GM18517 (cell line): ENCODE data around the gene PTCD3.

ENCODE experiments used
- ATAC-seq: cut with Tn5 transposase; IDR thresholded peaks from one replicate; pipeline ENCODE4 v1.9.1; 2021; ENCODE audit warnings: mild to moderate bottlenecking, moderate library complexity; ENCODE audit not compliant: unreplicated experiment

Gene PTCD3

DNA sequence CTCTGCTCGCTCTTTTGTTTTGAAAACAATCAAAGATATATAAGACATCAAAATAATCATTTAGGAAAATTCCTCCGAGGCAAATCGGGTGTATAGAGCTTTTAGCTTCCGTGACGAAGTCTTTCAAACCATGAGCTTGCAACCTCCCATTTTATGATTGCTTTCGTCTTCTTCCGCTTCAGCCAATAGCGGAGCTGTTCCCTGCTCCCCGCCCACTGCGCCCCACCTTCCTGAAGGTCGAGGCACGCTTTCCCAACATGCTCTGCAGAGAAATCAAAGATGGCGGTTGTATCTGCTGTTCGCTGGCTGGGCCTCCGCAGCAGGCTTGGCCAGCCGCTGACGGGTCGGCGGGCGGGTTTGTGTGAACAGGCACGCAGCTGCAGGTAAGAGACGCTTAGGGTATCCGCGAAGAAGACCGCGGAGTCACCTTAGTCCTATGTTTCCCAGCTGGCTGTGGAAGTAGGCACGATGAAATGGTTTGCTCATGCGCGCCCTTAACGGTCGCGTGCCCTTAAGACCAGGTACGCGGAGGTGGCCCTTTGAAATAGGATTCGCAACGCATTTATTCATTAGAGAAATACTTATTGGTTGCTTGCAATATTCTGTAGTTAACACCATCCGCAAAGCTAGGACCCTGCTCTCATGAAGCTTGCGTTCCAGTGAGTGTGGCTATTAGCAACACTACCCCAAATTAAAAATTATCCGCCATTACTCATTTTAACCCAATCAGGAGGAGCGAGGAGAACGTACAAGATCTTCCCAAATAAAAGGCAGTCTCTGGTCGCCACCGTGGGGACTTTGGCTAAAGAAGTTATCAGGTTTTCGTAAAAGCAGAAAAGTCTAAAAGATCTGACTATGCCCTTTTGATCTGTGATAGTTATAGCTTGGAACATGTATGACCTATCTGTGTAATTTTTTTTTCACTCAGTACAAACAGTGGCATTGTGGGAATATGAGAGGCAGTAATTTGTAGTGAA, at the start of gene PTCD3:
PTCD3 (plus strand) TSS at position 267 of the 977 bp plus-strand sequence; CDS start at position 280, 13 bp downstream.
- ATAC-seq: peak; percentile 85

DNA sequence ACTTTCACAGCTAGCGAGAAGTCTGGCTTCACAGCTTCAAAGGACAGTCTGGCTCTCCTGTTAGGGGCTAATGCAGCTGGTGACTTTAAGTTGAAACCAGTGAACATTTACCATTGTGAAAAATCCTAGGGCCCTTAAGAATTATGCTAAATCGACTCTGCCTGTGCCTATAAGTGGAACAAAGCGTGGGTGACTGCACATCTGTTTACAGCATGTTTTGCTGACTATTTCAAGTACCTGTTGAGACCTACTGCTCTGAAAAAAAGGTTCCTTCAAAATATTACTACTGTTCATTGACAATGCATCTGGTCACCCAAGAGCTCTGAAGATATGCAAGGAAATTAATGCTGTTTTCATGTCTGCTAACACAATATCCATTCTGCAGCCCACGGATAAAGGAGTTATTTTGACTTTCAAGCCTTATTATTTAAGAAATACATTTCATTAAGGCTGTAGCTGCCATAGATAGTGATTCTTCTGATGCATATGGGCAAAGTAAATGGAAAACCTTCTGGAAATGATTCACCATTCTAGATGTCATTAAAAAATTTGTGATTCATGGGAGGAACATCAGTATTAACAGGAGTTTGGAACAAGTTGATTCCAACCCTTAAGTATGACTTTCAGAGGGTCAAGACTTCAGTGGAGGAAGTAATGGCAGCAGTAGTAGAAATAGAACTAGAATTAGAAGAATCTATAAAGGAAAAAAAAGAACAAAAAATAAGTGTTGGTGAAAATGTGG, 49.3 kb upstream of the PTCD3 start:
- no peak for ATAC-seq

- ATAC-seq: no peak
Observed at GRCh38 chr2:86062043-86062442, 44.0 kb upstream of the PTCD3 start.

- no peak for ATAC-seq
Observed at GRCh38 chr2:86064006-86064405, 42.0 kb upstream of the PTCD3 start.

GRCh38 chr2:86065512-86065911, 40.5 kb upstream of the PTCD3 start:
- no peak for ATAC-seq

- ATAC-seq: no peak
Observed at GRCh38 chr2:86066007-86066578, 39.9 kb upstream of the PTCD3 start.

DNA sequence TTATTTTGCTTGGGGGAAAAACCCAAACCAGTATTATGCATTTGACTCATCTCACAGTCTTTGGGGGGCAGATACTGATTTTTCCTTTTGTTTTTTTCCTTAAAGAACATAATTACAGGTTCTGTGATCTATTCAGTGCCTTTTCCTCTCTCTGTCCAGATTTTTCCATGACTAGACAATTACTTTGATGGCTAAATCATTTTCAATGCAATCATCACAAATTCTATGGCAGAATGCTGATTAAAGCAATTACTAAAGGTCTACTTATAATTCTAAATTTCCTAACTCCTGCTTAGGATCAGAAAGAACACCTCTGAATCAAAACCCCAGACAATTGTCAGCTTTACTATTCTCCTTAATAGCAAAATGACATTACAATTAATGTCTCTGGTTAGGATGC, 39.1 kb upstream of the PTCD3 start:
- ATAC-seq: no peak

DNA sequence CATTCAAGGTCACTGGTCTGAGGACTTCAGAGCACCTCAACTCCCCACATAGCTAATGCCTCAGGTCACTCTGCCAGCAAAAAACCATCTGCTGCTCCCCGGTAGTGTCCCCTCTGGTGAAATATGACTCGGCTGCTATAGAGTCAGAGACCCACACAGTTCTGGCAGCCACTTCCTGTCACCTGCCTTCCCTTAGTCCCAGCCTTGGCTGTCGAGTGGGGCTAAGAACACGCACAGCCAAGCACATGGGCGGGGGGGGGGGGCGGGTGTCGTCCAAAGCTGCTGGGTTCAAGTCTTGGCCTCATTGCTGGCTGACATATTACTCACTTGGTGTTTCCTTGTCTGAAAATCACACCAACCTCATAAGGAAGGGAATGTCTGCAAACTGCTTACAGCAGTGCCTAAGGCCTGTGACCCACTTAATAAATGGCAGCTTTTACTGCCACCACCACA, 37.9 kb upstream of the PTCD3 start:
- no peak for ATAC-seq

DNA sequence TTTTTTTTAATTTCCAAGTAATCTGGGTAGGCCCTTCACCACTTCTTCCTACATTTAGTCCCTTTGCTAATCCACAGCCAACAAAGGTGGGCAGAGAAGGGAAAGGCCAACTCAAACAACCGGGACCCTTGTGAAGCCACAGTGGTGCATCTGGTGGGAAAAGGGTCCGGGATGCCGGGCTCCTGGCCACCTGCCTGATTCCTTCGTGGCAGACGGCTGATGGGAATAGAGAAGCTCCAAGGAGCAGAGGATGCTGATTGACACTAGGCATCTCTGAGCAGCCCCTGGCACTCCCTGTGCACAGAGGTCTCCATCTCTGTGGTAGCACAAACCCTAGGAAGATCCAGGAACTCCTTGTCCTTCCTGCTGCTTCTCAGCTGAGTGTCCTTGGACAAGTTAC, 37.4 kb upstream of the PTCD3 start:
- ATAC-seq: no peak

DNA sequence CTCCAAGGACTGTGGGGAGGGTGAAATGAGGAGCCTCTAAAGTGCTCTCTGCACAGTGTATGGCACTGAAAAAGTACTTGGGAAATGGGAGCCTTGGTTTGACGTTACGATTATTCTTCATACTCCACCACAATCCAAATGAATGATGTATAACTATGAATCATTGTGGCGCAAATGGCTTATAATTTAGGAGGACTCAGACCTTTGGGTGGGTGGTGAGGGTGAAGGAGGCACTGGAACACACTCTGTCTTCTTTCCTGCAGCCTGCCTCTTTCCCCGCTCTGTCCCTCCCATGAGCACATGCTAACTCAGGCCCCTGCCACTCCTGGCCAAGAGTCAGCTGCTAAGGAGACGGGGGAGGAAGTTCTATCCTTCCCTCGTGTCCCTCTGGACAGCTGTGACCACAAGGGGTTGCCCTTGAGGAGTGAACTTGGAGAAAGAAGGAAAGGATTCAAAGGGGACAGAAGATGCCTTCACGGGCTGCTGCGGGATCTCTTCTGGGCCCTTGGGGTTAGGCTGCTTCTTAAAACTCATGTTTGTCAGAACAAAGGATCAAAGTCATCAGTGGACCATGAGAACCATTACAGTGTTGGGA, 36.8 kb upstream of the PTCD3 start:
- no peak for ATAC-seq

DNA sequence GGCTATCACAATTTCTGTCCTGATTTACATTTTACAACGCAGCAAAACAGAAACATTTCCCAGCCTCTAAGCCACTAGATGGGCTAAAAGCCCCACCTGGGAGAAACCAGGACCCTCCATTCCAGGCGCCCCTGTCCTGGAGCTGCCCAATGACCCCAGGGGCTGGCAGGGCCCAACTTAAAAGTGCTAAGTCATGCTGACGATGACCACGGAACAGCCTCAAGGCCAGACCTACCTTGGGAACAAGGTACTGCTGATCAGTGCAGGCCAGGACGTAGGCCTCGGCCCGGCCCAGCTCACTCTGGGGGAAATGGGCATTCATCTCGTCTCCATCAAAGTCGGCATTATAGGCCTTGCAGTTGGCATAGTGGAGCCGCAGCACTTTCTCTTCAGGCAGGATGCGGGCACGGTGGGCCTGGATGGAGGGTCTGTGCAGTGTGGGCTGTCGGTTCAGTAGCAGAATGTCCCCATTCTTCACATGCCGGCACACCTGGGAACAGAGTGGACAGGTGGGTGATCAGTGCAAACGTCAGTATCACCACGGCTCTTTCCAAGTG, 36.2 kb upstream of the PTCD3 start:
- ATAC-seq: no peak

- ATAC-seq: no peak
Observed at GRCh38 chr2:86070868-86071267, 35.2 kb upstream of the PTCD3 start.

DNA sequence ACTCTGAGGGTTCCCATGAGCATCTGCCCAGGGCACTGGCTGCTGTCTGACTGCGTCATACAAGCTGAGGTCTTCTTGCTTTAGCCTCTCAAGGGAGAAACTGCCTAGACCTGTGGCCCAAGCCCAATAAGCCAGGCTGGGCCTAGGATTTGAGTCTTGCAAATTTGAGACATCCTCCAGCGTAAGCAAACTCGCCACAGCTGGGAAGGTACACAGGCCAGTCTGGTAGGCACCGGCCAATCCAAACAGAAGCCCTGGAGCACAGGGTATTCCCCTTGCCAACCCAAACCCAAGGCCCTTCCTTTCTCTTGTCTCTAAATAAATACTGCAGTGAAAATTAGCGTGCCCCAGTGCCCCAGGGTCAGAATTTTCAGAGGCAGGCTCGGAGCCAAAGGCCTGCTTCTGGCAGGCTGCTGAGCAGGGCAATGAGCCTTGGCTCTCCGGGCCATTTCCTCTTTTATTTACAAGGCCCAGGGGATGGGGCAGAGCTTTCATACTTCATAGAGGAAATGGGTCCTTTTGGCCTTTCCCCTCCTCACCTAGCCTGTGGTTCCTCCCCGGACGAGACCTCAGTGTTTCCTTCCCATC, 33.7 kb upstream of the PTCD3 start:
- peak; percentile 59 for ATAC-seq

- no peak for ATAC-seq
Observed at GRCh38 chr2:86073225-86073624, 32.8 kb upstream of the PTCD3 start.

DNA sequence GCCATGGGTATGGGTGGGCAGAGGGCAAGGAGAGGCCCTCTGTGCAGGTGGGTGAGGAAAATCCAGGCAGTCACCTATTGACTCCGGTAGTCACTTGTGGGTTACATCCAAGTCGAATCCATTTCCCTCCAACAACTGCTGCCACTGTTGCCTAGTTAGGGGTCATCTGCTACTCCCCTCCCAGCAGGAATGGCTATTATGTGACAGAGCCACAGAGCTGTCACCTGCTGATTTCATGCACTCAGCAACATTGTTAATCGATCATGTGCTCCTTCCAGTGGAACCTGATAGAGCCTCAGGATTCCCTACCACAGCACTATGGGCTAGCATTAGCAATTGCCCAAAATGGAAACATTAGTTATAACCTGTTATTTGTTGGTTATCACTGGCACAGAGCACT, 31.8 kb upstream of the PTCD3 start:
- no peak for ATAC-seq

DNA sequence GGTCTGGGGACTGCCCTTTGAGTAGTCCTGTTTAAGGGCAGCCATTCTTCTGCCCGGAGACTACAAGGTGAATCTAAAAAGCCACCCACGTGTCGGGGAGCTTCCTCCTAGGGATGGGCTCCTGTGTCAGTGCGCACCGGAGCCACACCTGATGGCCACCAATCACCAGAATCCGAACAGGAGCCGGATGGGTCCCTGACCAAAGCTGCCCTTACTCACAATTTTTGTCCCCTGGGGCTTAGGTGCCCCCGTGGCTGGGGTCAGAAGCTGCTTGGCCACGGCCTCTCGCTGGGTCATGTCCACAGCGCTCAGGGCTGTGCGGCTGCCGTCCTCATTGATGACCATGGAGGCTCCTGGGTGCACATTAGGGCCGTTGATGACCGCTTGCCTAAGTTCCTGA, 31.2 kb upstream of the PTCD3 start:
- no peak for ATAC-seq

DNA sequence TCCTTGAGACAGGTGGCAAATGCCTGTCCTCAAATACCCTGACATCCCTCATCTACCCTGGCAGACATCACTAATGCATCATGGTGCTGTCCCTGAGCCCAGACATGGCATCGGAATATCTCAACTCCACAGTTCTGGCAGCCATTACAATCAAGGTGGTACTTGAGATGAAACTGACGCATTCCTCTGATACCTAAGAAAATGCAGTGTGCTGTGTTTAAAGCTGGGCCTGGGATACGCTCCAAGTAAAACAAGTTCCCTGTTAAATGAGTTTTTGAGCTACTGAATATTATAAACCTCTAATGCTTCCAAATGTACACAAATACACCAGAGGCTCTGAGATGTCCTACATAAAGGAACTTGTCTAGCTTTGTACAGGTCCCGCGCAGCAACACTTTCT, 30.1 kb upstream of the PTCD3 start:
- no peak for ATAC-seq

DNA sequence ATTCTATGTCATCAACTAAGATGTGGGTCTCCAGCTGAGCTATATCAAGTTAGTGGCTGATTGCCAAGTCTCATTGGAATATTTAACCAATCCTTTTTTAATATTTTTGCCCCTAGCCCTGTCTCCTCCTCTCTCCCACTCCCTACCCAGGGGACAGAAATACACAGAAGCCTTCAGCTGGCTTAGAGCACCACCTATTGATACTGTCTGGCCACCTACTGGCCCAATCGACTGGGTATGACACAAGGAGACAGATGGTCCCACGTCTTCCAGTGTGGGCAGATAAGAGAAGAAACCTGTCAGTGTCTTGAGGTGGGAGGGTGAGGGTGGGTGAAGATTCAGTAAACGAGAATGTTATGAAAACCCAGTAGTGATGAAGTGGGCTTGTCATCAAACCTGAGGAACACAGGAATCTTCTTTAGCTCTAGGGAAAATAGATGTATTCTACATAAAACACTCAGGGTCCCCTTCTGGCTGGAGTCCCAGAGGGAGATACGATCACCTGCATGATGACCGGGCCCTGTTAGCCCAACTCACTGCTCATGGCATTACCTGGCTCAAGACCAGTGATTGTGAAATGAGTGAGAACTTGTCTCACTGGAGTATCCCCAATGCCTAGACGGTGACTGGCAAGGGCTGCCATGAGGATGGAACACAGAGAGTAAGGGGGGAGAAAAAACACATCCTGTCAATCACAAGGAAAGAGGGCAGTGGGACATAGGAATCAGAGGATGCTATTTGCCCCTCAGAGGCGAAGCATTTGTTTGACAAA, 27.1 kb upstream of the PTCD3 start:
- no peak for ATAC-seq

GRCh38 chr2:86079981-86080911, 25.8 kb upstream of the PTCD3 start:
- peak; percentile 87 for ATAC-seq
